Stimulated activated CD4-positive, alpha-beta T cell treated with anti-CD3 and anti-CD28 coated beads, Interleukin-4, amount 100 ng/mL, for 48 hours (primary cell): ENCODE results near the gene CEP72.

Experiments
- DNase-seq, 2 donors: peaks; one replicate each; pipeline ENCODE4 v3.0.0-alpha.2; 2020; ENCODE audit warnings: low read depth in 2 of 2

Gene CEP72

DNA sequence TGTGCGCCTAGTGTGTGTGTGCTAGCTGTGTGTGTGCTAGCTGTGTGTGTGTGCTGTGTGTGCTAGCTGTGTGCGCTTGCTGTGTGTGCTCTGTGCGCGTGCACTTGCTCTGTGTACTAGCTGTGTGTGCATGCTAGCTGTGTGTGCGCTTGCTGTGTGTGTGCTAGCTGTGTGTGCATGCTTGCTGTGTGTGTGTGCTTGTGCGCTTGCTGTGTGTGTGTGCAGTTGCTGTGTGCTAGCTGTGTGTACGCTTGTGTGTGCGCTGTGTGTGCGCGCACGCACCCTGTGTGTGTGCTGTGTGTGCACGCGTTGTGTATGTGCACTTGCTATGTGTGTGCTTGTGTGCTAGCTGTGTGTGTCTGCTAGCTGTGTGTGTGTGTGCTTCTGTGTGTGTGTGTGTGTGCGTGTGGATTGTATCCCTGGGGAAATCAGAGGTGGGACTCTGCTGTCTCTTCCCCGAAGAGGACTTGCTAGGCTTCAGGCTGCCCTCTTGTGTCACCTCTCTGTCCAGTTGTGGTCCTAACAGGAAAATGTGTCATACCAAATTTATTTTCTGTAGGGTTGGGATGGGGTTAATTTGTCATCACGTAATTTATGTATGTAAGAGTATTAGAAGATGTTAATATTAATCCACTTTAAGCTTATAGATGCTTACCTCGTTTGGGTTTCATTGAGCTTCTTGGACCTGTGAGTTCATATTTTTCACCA lies 42.1 kb downstream of the CEP72 start:
- no peak for DNase-seq

DNA sequence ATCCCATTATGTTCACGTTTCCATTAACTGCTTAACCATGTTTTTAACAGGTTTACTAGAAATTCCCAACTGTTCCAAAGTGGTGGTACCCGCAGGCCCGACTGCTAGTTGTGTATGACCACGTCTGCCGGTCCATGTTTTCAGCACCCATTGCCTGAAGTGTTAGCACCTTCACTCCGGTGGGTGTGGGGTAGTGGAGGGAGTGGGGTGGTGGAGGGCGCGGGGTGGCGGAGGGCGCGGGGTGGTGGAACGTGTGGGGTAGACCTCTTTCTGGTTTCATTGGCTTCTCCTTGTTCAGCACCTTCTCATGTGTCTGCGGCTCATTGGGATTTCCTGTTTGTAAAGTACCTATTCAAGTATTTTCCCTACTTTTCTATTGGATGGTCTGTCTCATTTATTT lies 43.3 kb downstream of the CEP72 start:
- no peak for DNase-seq

DNA sequence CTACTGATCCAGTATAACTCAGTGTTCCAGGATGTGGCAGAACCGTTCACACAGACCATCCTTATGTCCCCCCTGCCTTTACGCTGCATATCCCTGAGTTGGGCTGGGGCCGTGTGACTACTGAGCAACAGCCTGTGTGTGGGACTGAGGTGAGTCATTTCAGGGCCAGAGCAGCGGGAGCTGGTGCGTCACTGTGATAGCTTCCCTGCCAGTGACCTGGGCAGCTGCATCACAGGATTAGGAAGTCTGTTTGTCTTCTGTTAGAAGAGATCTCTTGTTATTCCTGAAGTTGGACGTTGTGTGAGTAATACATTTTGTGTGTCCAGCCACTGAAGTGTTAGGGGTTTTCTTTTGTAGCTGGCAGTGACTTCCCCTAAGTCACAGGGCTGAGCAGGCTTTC lies 45.4 kb downstream of the CEP72 start:
- no peak for DNase-seq

DNA sequence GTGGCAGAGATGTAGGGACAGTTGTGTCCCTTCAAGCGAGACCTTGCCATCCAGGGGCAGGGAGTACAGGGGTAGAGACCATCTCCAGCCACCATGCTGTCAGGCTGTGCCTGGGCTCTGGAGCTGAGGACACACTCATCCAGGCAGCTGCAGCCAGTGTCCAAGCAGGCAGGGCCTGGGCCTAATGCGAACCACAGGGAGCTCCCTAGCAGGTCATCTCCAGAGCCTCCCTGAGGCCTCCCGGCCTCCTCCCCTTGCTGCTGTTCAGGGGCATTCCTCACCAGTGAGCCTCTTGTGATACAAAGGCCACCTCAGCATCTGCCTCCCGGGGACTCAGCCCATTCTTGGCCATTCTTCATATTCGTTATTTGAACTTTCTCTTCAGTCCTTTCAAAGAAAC lies 46.0 kb downstream of the CEP72 start:
- DNase-seq: no peak

DNA sequence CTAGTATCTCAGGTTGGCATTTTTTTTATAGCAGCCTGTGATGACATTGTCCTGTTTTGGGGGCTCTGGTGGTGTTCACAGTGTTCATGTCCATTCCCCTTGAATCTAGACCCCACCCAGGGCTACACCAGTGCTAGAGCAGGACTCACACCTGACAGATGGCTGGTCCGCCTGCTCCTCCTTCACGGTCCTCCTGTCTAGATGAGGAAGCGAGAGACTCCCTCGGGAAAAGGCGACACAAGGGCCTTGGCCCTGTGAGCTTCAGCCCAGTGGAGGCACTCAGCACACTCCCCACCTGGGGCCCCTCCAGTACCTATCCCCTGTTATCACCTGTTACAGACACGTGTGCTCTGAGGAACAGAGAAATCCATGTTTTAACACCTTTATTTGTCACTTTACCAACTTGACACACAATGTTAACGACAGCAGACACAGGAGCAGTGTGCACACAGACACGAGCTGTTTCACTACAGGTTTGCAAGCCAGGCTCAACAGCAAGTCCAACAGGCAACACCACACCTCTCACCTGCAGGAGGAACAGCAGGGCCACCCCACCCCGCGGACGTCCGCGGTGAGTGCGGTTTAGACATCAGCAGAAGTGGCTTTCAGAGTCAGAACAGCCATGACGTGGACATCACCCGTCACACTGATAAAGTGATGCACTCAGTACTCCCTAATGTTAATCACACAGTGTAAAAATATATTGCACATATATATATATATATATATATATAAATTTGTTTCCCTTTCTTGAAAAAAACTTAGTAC lies 47.5 kb downstream of the CEP72 start:
- DNase-seq: no peak

DNA sequence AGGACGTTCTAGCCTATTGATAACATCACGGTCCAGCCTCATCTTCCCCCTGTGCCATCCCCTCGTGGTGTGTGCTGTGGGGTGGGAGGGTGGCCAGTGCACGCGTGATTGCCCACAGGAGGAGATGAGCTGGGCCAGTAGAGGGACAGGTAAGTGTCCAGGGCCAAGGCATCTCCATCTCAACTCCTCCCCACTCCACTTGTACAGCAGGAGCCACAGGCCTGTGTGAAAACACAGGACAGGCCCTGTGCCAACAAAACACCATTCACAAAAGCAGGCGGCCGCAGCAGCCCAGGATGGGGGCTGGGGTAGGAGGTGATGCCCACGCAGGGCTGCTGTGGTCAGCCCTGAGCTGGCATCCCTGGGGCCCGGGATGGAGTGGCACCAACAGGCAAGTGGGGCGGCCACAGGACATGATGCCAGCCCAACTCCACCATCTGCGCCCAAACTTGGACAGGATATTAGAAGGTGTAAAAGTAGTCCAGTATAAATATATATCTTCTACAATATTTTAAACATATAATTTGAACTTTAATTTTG lies 48.4 kb downstream of the CEP72 start:
- no peak for DNase-seq

DNA sequence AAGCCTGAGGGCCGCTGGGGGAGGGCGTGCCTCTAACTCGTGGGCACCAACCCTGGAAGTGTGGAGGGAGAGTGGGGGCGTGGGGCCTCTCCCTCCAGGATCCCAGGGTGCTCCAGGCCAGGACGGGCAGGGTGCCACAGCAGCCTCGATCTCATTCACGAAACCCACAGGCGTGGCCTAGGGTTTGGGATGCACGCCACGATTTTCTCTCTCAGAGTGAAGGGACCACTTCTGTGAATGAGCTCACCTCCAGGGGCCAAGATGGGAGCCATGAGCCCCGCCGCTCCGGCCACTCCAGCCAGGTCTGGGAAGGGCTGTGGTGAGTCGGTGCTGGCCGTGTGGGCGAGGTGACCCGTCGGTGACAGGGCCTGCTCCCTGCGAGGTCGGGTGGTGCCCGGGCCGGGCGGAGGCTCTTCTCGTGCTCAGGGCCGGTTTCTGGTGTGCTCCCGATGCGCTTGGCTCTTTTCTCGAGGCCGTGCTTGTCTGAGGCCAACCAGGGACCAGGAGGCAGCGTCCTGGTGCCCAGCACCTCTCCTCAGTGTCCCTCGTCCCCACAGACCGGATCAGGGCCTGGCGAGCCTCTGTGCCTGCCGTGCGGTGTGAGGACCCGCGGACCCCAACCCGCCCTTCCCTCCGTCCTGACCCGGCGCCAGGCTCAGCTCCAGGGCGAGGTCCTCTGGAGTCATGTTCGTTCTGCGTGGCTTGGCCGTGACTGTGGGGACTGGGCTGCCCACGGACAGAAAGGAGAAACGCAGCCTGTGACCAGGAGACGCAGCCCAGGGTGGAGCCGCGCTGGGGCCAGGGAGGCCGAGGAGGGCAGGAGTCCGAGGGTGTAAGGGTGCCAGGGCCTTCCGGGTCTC lies 50.0 kb downstream of the CEP72 start:
- DNase-seq: no peak

DNA sequence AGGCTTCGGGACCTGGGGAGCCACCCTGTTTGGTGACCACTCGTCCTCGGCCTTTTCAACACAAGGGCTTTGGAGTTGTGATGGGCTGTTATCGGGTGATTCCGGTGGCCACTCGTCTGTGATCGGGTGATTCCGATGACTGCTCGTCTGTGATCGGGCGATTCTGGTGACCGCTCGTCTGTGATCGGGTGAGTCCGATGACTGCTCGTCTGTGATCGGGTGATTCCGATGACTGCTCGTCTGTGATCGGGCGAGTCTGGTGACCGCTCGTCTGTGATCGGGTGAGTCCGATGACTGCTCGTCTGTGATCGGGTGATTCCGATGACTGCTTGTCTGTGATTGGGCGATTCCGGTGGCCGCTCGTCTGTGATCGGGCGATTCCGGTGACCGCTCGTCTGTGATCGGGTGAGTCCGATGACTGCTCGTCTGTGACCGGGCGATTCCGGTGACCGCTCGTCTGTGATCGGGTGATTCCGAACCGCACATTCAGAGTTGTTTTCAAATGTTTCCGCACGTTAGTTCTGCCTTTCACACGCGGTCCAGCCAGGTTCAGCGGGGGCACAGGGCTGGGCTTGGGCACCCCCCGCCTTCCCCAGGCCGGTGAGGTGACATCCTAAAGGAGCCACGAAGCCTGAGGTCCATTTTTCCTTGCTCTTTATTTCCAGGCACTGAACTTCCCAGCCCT lies 50.8 kb downstream of the CEP72 start:
- no peak for DNase-seq

DNA sequence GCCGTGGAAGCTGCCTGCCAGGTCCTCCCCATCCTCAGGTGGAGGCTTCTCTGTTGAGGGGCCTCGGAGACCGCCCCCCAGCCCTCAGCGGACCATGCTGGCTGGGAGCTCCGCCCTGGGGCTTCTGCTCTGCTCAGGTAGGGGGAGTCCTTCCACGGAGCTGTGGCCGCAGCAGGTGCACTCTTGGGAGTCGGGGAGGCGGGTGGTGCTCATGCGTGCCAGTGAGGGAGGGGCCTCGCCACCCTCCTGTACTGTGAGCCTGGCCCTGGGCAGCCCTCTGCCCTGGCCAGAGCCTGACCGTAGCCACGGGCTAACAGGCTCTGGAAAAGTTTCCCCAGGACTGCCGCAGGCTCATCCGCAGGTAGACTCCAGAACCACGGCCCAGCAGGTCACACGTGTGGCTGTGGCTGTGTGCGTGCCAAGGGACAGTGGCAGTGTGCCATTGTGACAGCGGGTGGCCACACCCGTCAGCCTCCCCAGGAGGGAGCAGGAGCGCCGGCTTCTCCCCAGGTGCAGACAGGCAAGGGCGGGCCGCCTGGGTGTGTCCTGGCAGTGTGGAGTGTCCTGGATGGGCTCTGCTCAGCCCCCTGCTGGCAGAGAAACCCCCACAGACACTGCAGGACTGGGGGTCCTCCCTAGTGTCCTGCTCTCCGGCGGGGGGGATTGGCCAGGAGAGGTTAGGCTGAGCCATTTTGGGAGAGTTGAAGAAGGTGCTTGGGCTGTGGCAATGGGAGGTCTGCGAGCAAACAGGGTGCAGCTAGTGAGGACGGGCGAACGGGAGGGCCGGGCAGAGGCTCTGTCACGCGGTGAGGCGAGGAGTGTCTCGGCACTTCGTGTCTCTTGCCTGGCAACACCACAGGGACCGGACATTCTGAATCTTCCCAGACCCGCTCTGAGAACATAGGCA lies 51.5 kb downstream of the CEP72 start:
- no peak for DNase-seq

DNA sequence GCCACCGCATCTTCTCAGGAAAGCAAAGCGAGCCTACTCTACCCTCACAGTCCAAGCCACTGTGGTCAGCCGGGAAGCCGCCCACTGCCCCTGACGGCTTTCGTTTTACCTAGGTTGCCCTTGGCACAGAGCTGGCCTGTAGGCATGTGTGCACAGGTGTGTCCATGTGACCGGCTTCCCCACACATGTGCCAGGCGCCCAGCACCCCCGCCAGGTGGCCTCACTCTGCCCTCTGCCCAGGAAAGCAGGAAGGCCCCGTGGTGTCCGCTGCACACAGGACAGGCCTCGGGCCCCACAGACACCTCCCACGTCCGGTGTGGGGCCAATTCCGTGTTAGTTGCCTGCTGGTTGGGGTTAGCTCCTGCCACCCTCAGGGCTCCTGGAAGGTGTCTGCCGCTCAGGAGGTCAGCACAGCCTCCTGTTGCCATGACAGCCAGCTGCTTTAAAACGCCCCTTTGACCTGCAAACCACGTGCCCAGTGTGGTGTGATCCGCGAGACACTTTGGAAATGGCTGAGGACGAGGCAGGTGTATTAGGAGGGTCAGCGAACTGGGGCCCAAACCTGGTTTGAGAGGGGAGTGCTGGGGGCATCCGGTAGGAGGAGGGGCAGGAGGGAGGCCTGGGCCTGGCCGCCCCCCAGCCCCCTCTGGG lies 52.3 kb downstream of the CEP72 start:
- DNase-seq: no peak

DNA sequence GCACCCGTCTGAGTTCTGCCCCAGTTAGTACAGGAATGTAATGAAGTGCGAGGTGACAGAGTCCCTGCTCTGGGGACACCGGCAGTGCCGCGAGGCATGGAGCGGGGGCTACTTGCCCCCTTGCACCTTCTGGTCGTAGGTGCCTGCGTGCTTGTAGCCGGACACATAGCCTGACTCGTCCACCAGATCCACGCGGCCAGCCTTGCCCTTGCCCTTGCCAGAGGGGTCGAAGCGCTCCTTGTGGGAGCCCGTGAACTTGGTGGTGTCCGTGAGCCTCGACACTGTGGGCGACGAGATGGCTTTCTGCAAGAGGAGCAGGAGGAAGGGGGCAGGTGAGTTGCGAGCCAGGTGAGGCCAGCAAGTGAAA lies 52.8 kb downstream of the CEP72 start:
- DNase-seq: no peak

DNA sequence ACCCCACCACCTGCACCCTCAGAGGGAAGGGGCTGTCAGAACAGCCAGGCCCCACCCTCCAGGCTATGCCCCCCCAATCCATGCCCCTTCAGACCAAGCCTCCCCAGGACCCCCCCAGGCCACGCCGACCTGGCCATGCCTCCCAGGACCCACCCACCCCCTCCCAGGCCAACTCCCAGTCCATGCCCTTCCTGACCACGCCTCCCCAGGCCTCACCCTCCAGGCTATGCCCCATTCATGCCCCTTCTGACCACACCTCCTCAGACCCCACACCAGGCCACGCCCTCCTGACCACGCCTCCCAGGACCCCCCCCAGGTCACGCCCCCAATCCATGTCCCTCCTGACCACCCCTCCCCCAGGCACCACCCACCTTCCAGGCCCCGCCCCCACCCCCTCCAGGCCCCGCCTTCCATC lies 53.4 kb downstream of the CEP72 start:
- no peak for DNase-seq

DNA sequence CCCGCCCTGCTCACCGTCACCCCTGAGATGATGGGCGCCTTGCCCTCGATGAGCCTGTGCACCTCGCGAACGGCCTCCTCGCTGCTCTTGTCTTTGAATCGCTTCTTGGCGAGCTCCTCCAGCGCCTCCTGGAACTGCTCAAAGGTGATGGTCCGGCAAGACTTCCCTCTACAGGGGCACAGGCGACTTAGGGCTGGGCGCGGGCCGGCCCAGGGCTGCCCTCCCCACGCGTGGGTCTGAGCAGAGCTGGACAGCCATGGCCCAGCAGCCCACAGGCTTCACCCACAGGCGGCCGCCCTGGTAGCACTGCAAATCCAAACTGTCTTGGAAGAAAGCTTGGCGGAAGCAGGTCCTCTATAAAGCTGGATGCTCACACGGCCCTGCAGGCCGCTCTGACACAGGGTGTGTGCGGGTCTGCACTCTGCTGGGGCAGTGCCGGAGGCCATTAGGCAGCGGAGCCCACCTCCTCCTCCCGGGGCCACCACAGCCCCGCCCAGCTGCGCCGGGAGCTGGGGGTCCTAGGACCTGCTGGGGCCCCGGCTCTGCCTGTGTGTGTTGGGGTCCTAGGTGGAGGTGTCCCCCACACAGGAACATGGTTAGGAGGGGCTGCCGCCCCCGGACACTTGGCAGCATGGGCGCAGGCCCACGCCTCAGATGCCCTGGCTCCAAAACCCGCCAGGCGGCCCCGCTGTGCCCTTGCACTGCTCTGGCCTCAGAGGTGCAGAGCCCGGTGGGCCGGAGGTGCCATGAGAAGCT lies 54.0 kb downstream of the CEP72 start:
- no peak for DNase-seq

DNA sequence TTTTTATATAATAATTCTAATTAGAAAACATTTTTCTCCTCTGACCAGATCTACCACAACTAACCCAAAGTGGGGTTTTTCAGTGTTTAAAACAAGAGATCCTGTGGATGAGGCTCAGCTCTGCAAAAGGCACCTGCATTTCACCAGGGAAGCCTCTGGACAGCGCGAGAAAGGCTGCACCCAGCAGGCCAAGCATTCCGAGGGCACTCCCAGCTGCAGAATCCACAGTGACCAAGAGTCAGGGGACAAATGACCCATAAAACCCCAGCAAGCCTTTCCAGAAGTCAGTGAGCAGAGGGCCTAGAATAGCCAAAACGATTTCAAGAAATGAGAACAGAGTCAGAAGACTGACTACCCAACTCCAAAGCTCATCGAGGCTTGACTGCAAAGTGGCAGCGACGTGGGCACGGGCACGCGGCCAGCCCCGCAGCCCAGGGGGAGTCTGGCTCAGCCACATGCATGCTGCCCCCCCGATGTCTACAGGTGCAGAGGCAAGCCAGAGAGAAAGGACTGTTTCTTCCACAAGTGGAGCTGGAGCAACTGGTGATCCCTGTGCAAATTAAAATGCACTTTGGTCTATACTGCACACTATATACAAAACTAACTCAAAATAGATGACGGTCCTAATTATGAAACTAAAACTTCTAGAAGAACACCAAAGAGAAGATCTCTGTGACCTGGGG lies 54.8 kb downstream of the CEP72 start:
- DNase-seq: no peak

DNA sequence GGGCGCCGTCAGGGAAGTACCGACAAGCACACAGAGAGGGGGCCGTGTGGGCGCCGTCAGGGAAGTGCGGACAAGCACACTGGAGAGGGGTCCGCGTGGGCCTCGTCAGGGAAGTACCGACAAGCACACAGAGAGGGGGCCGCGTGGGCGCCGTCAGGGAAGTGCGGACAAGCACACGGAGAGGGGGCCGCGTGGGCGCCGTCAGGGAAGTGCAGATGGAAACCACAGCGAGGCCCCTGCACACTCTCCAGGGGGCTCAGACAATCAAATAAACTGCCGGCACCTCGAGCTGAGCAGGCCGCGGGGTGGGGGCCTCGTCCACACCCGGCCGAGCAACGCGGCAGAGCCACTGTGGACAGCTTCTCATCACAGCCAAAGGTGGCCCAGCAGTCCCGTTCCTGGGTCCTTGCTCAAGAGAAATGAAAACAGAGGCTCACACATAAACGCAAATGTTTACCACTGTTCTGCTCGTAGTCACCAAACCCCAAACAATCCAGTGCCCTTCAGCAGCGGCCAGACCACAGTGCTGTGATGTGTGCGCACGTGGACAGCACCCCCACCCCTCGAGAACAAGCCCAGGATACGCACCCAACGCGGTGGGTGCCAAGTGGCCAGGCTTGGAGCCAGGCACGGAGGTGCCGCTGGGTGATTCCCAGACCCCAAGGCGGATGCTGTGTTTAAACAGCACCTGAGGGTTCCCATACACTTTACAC lies 56.3 kb downstream of the CEP72 start:
- no peak for DNase-seq

DNA sequence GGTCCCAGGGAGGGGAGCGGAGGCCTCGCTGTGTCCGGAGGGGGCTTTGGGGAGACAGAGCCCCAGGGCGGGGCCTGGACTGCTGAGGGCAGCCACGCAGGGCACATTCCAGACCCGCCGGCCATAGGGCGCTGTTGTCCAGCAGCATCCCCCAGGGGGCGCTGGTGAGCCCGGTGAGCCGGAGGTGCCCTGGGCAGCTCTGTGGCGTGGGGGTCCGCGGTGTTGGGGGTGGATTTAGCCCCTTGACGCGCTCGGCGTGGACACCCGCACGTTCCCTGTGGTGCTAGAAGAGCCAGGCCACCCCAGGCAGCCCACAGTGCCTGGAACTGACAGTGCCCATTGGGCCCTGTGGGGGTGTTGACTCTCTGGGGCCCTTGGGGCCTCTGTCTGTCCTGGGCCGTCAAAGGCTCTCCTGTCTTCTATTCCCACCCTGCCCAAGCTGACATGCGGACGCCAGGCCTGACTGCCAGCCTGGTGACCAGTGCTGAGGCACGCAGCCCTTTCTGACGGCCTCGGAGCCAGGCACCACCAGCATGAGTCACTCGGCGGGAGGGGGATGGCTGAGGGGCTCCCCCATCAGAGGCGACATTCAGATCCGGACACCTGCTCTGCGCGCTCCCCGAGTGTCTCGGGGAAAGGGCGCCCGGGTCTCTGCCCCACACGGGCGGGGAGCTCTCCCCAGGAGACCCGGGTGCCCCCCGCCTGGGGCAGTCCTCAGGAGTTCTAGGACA lies 57.1 kb downstream of the CEP72 start:
- peak in 1 of 2 donors; percentile 20 for DNase-seq

DNA sequence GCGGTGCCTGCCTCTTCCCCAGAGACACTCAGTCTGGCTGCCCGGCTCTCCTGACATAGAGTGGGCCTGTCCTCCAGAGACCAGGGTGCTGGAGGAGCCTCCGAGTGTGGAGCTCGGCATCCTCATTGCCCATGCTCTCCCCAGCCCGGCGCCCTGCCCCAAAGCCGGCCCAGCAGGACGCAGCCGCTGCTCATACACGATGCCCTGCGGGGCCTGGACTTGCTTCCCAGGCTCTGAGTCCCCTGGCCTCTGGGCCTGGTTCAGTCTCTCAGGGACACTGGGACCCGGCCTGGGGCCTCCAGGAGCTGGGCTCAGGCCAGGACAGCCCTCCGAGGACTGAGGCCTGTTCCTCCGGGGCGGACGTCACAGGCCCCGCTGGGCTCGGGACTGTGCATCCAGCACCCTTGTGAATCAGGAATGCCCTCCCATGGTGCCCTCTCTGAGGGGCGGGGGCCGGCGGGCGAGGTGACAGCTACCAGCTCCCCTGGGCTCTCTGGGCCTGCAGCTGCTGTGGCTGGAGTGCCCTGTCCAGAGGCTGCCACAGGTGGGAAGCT lies 57.8 kb downstream of the CEP72 start:
- DNase-seq: no peak
